VCaP (cell line): Measurements from ENCODE around the gene NACC2.
A peak's percentile ranks its signal among the peaks of the same experiment; 100 is the strongest.

Source experiments
- H3K27ac ChIP-seq: fragments of 450-650 bp; 2 replicates; pipeline ENCODE4 v1.5.1; 2017
- TF ChIP-seq, protein P1 (sequence below): fragments of 450-650 bp; conservative IDR thresholded peaks from 2 replicates; pipeline ENCODE4 v1.5.1; 2017; ENCODE audit warnings: mild to moderate bottlenecking, moderate library complexity

NACC2 gene, protein sequence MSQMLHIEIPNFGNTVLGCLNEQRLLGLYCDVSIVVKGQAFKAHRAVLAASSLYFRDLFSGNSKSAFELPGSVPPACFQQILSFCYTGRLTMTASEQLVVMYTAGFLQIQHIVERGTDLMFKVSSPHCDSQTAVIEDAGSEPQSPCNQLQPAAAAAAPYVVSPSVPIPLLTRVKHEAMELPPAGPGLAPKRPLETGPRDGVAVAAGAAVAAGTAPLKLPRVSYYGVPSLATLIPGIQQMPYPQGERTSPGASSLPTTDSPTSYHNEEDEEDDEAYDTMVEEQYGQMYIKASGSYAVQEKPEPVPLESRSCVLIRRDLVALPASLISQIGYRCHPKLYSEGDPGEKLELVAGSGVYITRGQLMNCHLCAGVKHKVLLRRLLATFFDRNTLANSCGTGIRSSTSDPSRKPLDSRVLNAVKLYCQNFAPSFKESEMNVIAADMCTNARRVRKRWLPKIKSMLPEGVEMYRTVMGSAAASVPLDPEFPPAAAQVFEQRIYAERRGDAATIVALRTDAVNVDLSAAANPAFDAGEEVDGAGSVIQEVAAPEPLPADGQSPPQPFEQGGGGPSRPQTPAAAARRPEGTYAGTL

DNA sequence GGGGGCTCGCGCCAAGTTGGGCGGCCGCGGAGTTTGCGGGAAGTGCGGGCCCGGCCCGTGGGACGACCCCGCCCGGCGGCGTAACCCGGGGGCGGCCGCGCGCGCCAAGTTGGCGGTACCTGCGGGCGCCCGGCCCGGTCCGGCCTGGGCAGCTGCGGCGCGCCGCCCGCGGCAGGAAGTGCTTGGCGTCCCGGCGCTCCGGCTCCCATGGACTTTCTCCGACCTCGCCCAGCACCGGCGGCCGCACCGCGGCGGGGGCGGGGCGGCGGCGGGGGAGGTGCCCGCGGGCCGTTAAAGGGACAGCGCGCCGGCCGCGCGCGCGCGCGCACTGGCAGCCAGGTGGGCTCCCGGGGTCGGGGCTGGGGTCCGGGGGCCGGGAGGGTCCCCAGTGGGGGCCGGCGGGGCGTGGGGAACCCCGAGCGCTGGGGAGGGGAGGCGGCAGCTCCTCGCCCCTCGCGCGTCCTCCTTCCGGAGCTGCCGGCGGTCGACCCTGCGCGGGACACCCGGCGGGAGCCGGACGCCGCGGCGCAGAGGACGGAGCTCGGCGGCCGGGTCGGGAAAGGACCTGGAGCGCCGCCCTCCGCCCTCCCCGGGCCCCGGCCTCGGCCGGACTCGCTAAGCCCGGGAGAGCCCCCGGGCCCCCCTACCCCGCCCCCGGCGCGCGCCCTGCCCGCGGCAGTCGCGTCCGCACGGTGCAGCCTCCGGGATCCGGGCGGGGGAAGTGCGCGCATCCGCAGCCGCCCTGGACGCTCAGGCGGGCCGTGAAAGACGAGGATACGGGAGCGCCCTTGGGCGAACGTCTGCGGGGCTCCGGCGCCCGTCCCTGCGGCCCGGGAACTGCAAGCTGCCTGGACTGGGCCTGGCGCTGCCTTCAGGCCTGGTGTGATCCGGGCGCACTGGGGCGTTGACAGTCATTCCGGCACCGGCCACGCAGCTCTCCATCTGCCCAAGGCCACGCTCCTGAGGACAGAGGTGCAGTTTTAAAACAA lies at the start of gene NACC2:
Gene NACC2 (minus strand): TSS at position 220 of the 989 bp plus-strand sequence. CDS start 44,768 bp downstream, outside the sequence.
- H3K27ac ChIP-seq, result peak within 1 kb of the TSS; percentile 88
- TF ChIP-seq, protein P1, sequence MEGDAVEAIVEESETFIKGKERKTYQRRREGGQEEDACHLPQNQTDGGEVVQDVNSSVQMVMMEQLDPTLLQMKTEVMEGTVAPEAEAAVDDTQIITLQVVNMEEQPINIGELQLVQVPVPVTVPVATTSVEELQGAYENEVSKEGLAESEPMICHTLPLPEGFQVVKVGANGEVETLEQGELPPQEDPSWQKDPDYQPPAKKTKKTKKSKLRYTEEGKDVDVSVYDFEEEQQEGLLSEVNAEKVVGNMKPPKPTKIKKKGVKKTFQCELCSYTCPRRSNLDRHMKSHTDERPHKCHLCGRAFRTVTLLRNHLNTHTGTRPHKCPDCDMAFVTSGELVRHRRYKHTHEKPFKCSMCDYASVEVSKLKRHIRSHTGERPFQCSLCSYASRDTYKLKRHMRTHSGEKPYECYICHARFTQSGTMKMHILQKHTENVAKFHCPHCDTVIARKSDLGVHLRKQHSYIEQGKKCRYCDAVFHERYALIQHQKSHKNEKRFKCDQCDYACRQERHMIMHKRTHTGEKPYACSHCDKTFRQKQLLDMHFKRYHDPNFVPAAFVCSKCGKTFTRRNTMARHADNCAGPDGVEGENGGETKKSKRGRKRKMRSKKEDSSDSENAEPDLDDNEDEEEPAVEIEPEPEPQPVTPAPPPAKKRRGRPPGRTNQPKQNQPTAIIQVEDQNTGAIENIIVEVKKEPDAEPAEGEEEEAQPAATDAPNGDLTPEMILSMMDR, result no peak; the same call in 1 of the 2 replicates

DNA sequence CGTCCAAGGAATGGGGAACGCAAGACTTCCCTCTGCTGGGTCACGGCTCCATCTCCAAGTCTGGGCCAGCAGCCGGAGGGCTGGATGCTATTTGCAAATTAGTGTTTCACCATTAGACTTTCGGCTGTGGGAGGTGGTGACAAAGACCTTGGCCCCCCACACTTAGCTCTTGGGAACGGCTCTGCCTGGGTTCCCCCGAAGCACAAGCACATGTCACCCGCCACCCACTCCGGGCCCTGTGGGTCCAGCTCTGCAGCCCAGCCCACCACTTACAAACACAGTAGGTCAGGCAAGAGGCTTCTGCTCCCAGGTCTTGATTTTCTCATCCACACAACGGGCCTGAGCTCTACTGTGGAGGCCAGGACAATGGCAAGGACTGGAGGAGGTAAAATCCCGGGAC lies 49.4 kb upstream of the NACC2 start:
- H3K27ac ChIP-seq, result no peak overlapping the region
- TF ChIP-seq, protein P1, result no peak

DNA sequence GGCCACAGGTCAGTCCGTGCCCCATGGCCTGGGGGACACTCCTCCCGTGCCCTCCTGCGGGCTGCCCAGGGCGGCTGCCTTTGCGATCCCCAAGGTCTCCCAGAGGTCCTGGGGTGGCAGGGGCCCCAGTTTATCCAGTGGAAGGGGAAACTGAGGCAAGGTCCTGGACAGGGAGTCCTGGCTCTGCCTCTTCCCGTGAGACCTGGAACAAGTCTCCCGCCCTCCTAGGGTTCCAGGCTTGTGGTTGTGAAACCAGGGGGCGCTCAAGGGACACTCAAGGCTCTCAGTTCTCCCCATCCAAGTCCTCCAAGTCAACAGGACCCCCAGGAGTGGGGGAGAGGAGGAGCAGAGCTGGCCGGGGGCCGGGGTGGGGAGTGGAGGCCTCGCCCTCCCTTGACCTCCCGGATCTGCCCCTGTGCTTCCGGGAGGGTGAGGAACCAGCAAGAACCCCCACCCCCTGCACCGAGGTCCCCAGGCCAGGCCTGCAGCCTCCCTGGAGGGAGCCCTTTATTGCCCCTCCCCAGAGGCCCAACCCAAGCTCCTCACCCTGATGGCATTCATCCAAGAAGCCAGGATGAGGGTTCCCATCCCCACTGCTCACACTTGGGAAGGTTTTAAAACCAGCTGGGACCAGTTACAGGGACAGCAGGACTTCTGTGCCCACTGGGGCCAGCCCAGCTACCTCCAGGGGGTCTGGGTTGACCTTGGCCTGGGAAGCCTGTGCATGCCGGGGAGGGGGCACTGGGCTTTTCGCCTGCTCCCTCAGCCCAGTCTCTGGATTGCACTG lies 48.3 kb upstream of the NACC2 start:
- TF ChIP-seq, protein P1, result peak; percentile 56
- no peak overlapping the region for H3K27ac ChIP-seq

DNA sequence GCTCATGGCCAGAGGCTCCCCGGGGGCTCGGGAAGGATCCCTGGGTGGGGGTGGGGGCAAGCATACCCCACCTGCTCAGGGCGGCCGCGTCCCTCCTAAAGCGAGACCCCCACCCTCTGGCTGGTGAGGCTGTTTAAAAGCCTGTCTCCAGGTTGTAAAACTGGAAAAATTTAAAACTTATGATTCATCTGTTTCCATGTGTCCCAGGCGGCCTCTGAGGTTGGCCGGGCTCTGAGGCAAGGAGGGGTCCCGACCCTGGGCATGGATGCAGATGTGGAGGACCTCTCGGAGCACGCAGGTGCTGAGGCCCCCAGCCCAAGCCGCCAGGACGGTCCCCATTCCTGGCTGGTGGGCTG lies 47.7 kb upstream of the NACC2 start:
- no peak overlapping the region for H3K27ac ChIP-seq
- TF ChIP-seq, protein P1, result no peak

DNA sequence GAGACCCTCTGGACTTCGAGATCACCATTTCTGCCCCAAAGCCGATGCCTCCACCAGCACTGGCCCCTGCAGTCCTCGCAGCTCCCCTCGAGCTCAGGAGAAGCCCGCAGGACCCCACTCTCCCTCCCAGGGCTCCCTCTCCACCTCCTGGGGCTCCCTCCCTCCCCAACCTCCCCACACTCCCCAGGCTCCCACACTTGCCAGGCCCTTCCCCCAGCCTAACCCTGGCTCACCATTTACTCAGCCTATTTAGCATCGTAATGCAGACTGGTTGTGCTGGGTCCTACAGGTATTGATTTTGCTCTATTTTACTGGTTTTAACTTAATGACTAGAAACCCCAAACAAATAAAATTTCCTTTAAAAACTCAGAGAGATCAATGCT lies 47.3 kb upstream of the NACC2 start:
- no peak overlapping the region for H3K27ac ChIP-seq
- TF ChIP-seq, protein P1, result no peak

DNA sequence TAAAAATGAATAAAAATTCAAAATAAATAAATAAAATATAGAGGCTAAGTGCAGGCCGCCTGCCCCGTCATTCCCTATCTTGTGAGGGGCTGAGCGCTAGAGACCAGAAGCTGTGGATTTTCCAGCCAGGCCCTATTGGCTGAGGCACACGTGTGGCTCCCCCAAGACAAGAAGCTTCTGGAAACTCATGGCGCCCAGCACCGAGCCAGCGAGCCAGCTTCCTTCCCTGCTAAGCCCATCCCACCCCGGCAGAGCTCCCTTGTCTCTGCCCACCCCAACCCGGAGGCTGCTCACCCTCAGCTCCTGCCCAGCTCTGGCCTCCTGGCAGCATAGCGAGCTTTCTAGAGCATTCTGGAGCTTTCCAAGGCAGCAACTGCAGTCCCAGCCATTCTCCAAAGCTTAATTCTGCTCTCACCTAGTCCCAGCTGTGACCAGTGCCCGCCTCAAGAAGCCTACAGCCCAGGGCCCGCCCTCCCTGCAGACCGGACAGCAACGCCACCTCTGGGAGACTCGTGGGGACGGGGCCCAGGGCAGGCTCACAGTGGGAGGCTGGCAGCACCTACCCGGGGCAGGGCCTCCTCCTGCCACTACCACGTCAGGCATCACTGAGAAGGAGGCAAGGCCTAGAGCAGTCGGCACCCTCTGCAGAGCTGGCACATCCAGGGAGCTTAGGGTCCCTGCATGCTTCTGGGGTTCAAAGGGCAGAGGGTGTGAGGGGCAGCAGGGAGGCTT lies 46.8 kb upstream of the NACC2 start:
- no peak overlapping the region for H3K27ac ChIP-seq
- TF ChIP-seq, protein P1, result no peak
